KMS-11 (cell line): Measurements from ENCODE around the gene C22orf15.

ENCODE experiments used
- H2AFZ ChIP-seq: fragments of 200-600 bp; sonication (generic); 2 replicates; pipeline ENCODE4 v1.6.1; 2016; ENCODE audit warnings: antibody characterized with exemption, mixed run types, low read depth
- H3K27ac ChIP-seq: fragments of 200-600 bp; sonication (generic); 2 replicates; pipeline ENCODE4 v1.6.1; 2016; ENCODE audit warnings: mild to moderate bottlenecking, mixed run types
- H3K27me3 ChIP-seq: fragments of 200-600 bp; sonication (generic); 2 replicates; pipeline ENCODE4 v1.6.1; 2017; ENCODE audit warnings: mild to moderate bottlenecking, low read depth, mixed run types, moderate library complexity; ENCODE audit not compliant: insufficient read depth
- H3K36me3 ChIP-seq: fragments of 200-600 bp; sonication (generic); 2 replicates; pipeline ENCODE4 v1.6.1; 2017; ENCODE audit warnings: mild to moderate bottlenecking, mixed run types; ENCODE audit not compliant: insufficient read depth
- H3K4me1 ChIP-seq: fragments of 200-600 bp; sonication (generic); 2 replicates; pipeline ENCODE4 v1.6.1; 2016; ENCODE audit warnings: mild to moderate bottlenecking, low read depth, mixed run types; ENCODE audit not compliant: poor library complexity, severe bottlenecking
- H3K4me2 ChIP-seq: fragments of 200-600 bp; sonication (generic); 2 replicates; pipeline ENCODE4 v1.7.0; 2016; ENCODE audit warnings: mild to moderate bottlenecking, mixed run types
- H3K4me3 ChIP-seq: fragments of 200-600 bp; sonication (generic); IDR thresholded peaks from 2 replicates; pipeline ENCODE4 v1.6.1; 2017; ENCODE audit warnings: low read depth, low read length, mixed read lengths; ENCODE audit not compliant: insufficient read depth
- H3K79me2 ChIP-seq: fragments of 200-600 bp; sonication (generic); 2 replicates; pipeline ENCODE4 v1.6.1; 2016; ENCODE audit warnings: low read depth, mixed run types; ENCODE audit not compliant: insufficient read depth
- H3K9ac ChIP-seq: fragments of 200-600 bp; sonication (generic); 2 replicates; pipeline ENCODE4 v1.6.1; 2016; ENCODE audit warnings: mild to moderate bottlenecking, mixed run types
- H4K20me1 ChIP-seq: fragments of 200-600 bp; sonication (generic); 2 replicates; pipeline ENCODE4 v1.6.1; 2016; ENCODE audit warnings: mild to moderate bottlenecking, mixed run types; ENCODE audit not compliant: insufficient read depth
- CTCF ChIP-seq: fragments of 200-600 bp; sonication (generic); conservative IDR thresholded peaks from 2 replicates; pipeline ENCODE4 v1.6.1; 2017; ENCODE audit warnings: low read depth, mild to moderate bottlenecking, antibody characterized with exemption, low read length, moderate library complexity, mixed read lengths

C22orf15 gene

GRCh38 chr22:23715806-23716375 lies 46.9 kb upstream of the C22orf15 start:
- H2AFZ ChIP-seq: no peak overlapping the region
- no peak overlapping the region for H3K27ac ChIP-seq
- TF ChIP-seq CTCF: no peak
- no peaks in the 10 kb centered on the region for H3K27me3 ChIP-seq
- H3K9ac ChIP-seq: no peak overlapping the region
- no peaks in the 10 kb centered on the region for H4K20me1 ChIP-seq
- peaks cover 24% of the 10 kb centered on the region for H3K4me1 ChIP-seq
- H3K79me2 ChIP-seq: peaks cover 19% of the 10 kb centered on the region
- H3K4me3 ChIP-seq: no peak overlapping the region
- H3K4me2 ChIP-seq: peak overlapping the region; percentile 87; the same call in 1 of the 2 replicates
- no peaks in the 10 kb centered on the region for H3K36me3 ChIP-seq

- Histone ChIP-seq H4K20me1 (no peaks in the 10 kb centered on the region), H3K4me2 (peak overlapping the region; percentile 87), H3K27ac (peak overlapping the region; percentile 38), H2AFZ (peak overlapping the region; percentile 89), H3K36me3 (no peaks in the 10 kb centered on the region), H3K4me3 (no peak overlapping the region), H3K9ac (peak overlapping the region; percentile 86), H3K4me1 (peaks cover 33% of the 10 kb centered on the region), H3K27me3 (no peaks in the 10 kb centered on the region), H3K79me2 (peaks cover 19% of the 10 kb centered on the region)
- TF ChIP-seq CTCF: no peak
Measured at GRCh38 chr22:23716811-23717801, 45.7 kb upstream of the C22orf15 start.

GRCh38 chr22:23718371-23719165 lies 44.2 kb upstream of the C22orf15 start:
- Histone ChIP-seq H3K79me2 (peaks cover 19% of the 10 kb centered on the region), H3K36me3 (no peaks in the 10 kb centered on the region), H3K4me3 (no peak overlapping the region), H3K9ac (no peak overlapping the region), H3K4me1 (peaks cover 33% of the 10 kb centered on the region), H3K27ac (no peak overlapping the region), H2AFZ (no peak overlapping the region), H3K4me2 (no peak overlapping the region), H4K20me1 (no peaks in the 10 kb centered on the region), H3K27me3 (no peaks in the 10 kb centered on the region)
- no peak for TF ChIP-seq CTCF

- H3K4me2 ChIP-seq: no peak overlapping the region
- H2AFZ ChIP-seq: 0 out of 2 replicates have a peak overlapping the region, but pooled peaks have one; percentile 14
- H4K20me1 ChIP-seq: no peaks in the 10 kb centered on the region
- H3K36me3 ChIP-seq: no peaks in the 10 kb centered on the region
- H3K27ac ChIP-seq: no peak overlapping the region
- no peak overlapping the region for H3K9ac ChIP-seq
- peaks cover 11% of the 10 kb centered on the region for H3K79me2 ChIP-seq
- H3K27me3 ChIP-seq: no peaks in the 10 kb centered on the region
- no peak overlapping the region for H3K4me3 ChIP-seq
- peaks cover 33% of the 10 kb centered on the region for H3K4me1 ChIP-seq
- no peak for TF ChIP-seq CTCF
Measured at GRCh38 chr22:23720855-23721254, 41.9 kb upstream of the C22orf15 start.
